Lung (tissue), 12 donors: ENCODE results near the gene CD164L2. TPM values are rescaled to one million over a fixed set of nuclear protein-coding genes. Genes with fewer than 3 reads are reported as not detected.
A peak's percentile ranks its signal among the peaks of the same experiment; 100 is the strongest.

Experiments used
- ATAC-seq: fragments of 200-7000 bp; cut with Tn5 transposase; one replicate; pipeline ENCODE4 v1.9.1; 2020; ENCODE audit warnings: moderate number of reproducible peaks; ENCODE audit not compliant: insufficient read depth, low FRiP score
- DNase-seq, 3 donors: peaks; one replicate each; pipeline ENCODE4 v3.0.0-alpha.2; 2013 to 2017
- H3K27ac ChIP-seq, 2 donors: one replicate each; pipeline ENCODE4 v1.5.1; 2013; ENCODE audit warnings: mild to moderate bottlenecking in 2 of 2, moderate library complexity in 2 of 2, control low read depth in 1 of 2, inconsistent platforms in 1 of 2, low read depth in 1 of 2, low read length in 1 of 2
- H3K27me3 ChIP-seq, 3 donors: one replicate each; pipeline ENCODE4 v1.5.1; 2013; ENCODE audit warnings: low read length in 2 of 3; ENCODE audit not compliant: control insufficient read depth in 3 of 3, insufficient read depth in 3 of 3
- H3K36me3 ChIP-seq, 4 donors: one replicate each; pipeline ENCODE4 v1.5.1; 2013; ENCODE audit warnings: low read length in 4 of 4, mild to moderate bottlenecking in 1 of 4, moderate library complexity in 1 of 4; ENCODE audit not compliant: control insufficient read depth in 4 of 4, insufficient read depth in 4 of 4
- H3K4me1 ChIP-seq, 5 donors: one replicate each; pipeline ENCODE4 v1.5.1; 2013; ENCODE audit warnings: low read length in 5 of 5, mild to moderate bottlenecking in 2 of 5, moderate library complexity in 1 of 5; ENCODE audit not compliant: control insufficient read depth in 5 of 5, insufficient read depth in 5 of 5
- H3K4me3 ChIP-seq: one replicate; pipeline ENCODE4 v1.5.1; 2013; ENCODE audit warnings: mild to moderate bottlenecking, control low read depth, moderate library complexity
- H3K9ac ChIP-seq, 2 donors: one replicate each; pipeline ENCODE4 v1.5.1; 2013; ENCODE audit warnings: low read length in 2 of 2, control low read depth in 1 of 2; ENCODE audit not compliant: insufficient read depth in 1 of 2
- H3K9me3 ChIP-seq, 4 donors: one replicate each; pipeline ENCODE4 v1.5.1; 2013; ENCODE audit warnings: low read length in 3 of 4, mild to moderate bottlenecking in 1 of 4, moderate library complexity in 1 of 4; ENCODE audit not compliant: control insufficient read depth in 4 of 4, insufficient read depth in 3 of 4
- WGBS, 2 donors: extraction: QIAGEN DNeasy Blood & Tissue Kit; methylation state at CpG; one replicate each; pipeline ENCODE4 v1.1.7; 2013; 5-methylcytosine and 5-hydroxymethylcytosine counted together
- polyA plus RNA-seq, 2 donors: library from polyadenylated mRNA; stranded (reverse); fragments of 200-250 nt; gene quantifications; one replicate each; pipeline ENCODE4 v1.2.1, GENCODE V29; 2013
- total RNA-seq, 2 donors: library from RNA; depleted of rRNA in 1 of 2; stranded (reverse); fragments of >200 nt in 1 of 2; gene quantifications; one replicate each; pipeline ENCODE4 v1.2.1, GENCODE V29; 2014 to 2021
- TF ChIP-seq, protein P1 (sequence below): IDR thresholded peaks from 2 replicates; pipeline ENCODE4 v1.5.1; 2012; ENCODE audit warnings: mild to moderate bottlenecking; ENCODE audit errors: control extremely low read depth, extremely low read depth
- donor health status: control.
- donor health status: control.
- donor health status: Bipolar disorder and iron deficiency.
- donor health status: healthy.
- donor health status: DM: yes; HTN: yes; CAD: no.

CD164L2 gene
- total and polyA plus RNA-seq, 4 donors: 6.3 to 19.8 (median 8.9) TPM

DNA sequence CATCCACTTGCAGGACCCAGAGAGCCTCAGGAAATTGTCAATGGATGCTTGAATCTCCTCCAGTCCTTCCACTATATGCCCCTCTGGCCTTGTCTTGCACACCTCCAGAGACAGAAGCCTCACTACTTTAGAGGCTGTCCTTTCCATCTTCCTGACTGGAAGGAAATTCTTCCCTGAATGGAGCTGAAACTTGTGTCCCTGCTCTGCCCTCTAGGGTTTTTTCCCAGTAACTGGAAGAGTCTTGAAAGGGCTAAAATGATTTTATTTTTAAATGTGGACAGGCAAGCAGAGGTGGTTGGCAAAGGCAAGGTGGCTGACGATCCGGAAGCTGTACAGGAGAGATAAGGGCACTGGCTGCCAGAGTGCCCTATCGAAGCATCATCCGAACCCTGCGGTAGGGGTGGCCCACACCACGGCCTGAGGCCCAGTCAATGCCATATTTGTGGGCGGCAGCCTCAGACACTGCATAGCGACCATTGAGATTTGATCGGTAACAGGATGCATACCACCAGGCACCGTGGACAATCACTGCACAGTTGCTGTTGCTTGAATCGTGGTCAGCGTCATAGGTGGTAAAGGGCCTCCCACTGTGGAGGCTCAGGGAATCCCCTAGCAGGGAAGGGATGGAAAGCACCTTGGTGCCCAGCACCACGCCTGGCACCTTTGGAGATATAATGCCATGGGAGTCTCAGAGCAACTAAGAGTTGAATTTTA lies 14.1 kb downstream of the CD164L2 start:
- H3K36me3 ChIP-seq: peaks cover 0 to 8% (median 0%) of the 10 kb centered on the region in 4 donors
- ATAC-seq: no peak
- no peak for DNase-seq
- H3K4me1 ChIP-seq: peaks cover 0 to 17% (median 10%) of the 10 kb centered on the region in 5 donors
- no peaks in the 10 kb centered on the region for H3K27me3 ChIP-seq
- no peaks in the 10 kb centered on the region for H3K9me3 ChIP-seq
- H3K9ac ChIP-seq: no peak overlapping the region
- WGBS, 2 donors: 36 to 49% methylated on average over 13 of the region's 13 CpGs
- peak overlapping the region; percentile 22 for H3K4me3 ChIP-seq
- H3K27ac ChIP-seq: peak overlapping the region in 1 of 2 donors; percentile 18
- TF ChIP-seq, protein P1, sequence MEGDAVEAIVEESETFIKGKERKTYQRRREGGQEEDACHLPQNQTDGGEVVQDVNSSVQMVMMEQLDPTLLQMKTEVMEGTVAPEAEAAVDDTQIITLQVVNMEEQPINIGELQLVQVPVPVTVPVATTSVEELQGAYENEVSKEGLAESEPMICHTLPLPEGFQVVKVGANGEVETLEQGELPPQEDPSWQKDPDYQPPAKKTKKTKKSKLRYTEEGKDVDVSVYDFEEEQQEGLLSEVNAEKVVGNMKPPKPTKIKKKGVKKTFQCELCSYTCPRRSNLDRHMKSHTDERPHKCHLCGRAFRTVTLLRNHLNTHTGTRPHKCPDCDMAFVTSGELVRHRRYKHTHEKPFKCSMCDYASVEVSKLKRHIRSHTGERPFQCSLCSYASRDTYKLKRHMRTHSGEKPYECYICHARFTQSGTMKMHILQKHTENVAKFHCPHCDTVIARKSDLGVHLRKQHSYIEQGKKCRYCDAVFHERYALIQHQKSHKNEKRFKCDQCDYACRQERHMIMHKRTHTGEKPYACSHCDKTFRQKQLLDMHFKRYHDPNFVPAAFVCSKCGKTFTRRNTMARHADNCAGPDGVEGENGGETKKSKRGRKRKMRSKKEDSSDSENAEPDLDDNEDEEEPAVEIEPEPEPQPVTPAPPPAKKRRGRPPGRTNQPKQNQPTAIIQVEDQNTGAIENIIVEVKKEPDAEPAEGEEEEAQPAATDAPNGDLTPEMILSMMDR: no peak

DNA sequence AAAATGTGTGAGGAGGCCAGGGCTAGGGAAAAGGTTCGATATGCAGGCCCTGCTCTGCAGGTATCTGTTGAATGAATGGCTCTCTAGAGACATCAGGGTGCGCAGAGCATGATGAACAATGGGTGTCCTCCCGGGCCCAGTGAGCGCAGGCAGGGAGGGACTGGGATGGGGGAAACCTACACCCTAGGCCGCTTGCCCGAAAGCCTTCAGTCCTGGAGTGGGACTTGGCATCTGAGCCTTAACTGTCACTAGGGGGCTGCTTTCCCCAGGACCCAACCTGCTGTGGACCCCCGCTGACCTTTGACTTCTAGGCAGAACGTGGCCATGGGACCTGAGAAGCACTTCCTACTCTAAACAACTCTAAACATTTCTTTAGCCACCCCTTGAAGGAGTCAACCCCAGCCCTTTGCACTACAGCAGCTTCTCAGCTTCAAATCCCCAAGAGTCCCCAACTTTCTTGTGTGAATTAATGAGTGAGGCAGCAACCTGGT lies 15.9 kb downstream of the CD164L2 start:
- TF ChIP-seq, protein P1: no peak
- peaks cover 0 to 26% (median 2%) of the 10 kb centered on the region in 4 donors for H3K36me3 ChIP-seq
- no peaks in the 10 kb centered on the region for H3K9me3 ChIP-seq
- H3K4me3 ChIP-seq: no peak overlapping the region
- H3K27ac ChIP-seq: peak overlapping the region; percentile 63 to 92
- ATAC-seq (no peak), DNase-seq (no peak)
- no peaks in the 10 kb centered on the region for H3K27me3 ChIP-seq
- H3K4me1 ChIP-seq: peaks cover 0 to 17% (median 10%) of the 10 kb centered on the region in 5 donors
- WGBS, 2 donors: 38 to 51% methylated on average over 8 of the region's 8 CpGs
- no peak overlapping the region for H3K9ac ChIP-seq

DNA sequence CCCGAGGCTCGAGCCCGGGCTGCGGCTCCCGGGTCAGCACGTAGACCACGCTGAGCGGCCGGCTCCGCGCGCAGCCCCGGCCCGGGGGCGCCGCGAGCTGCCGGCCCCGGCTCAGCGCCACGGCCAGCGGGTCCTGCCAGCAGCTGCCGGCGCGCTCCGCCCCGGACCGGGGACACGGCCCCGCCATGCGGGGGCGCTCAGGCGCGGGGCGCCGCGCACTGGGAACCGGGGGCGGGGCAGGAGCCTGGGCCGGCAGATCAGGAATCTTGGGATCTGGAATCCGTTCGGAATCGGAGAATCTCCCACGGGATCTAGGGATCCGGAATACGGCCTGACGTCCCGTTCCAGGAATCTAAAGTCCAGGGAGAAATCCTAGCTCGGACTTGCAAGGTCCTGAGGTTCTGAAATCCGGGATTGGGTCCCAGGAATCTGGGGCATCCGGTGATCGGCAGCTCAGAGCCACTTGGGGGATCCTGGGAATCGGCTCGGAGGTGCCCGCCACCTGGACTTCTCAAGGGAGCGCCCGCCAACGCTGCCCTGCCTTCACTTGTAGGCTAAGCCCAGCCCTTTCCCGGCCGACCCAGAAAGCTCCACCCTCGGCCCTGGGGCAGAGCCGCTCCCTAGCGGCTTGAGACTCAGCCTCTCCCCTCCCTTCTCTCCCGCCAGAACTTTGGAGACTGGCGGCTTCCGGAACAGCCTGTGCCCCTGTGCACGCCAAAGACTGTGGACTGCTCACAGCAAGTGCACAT lies 16.5 kb downstream of the CD164L2 start, which contains the start of gene MAP3K6:
Gene MAP3K6, minus strand, starts transcription at position 551 of the 749 bp plus-strand sequence. Its CDS starts 364 bp downstream, at position 187.
- DNase-seq: peak; percentile 86 to 87 (median 86)
- H3K27me3 ChIP-seq: no peaks in the 10 kb centered on the region
- TF ChIP-seq, protein P1: peak; percentile 1
- WGBS, 2 donors: 0 to 1% methylated on average over 56 to 67 of the region's 67 CpGs
- H3K4me1 ChIP-seq: peaks cover 0 to 17% (median 10%) of the 10 kb centered on the region in 5 donors
- H3K9ac ChIP-seq: peak within 1 kb of the TSS; percentile 49 to 71
- no peaks in the 10 kb centered on the region for H3K9me3 ChIP-seq
- H3K36me3 ChIP-seq: peaks cover 0 to 32% (median 2%) of the 10 kb centered on the region in 4 donors
- H3K4me3 ChIP-seq: peak within 1 kb of the TSS; percentile 63
- ATAC-seq: peak; percentile 80
- peak within 1 kb of the TSS; percentile 92 to 98 for H3K27ac ChIP-seq
